ENCODE measurements around the gene LMF2.

Gene LMF2

GRCh38 chr22:50503475-50504145 is 3.9 kb downstream of the LMF2 start:
- DNase-seq (ENCODE audit: low read depth): no peak

- DNase-seq (ENCODE audit: low read depth): no peak
Observed at GRCh38 chr22:50502628-50503474, 4.7 kb downstream of the LMF2 start.

GRCh38 chr22:50502096-50502495 is 5.4 kb downstream of the LMF2 start:
- DNase-seq (ENCODE audit: low read depth): no peak

- no peak for DNase-seq (ENCODE audit: low read depth)
Observed at GRCh38 chr22:50500452-50500851, 7.0 kb downstream of the LMF2 start.

- DNase-seq (ENCODE audit: low read depth): peak; percentile 60
Observed at GRCh38 chr22:50498322-50498890, 9.1 kb downstream of the LMF2 start.

GRCh38 chr22:50497093-50497492 is 10.4 kb downstream of the LMF2 start:
- no peak for DNase-seq (ENCODE audit: low read depth)

GRCh38 chr22:50490531-50491308 is 16.8 kb downstream of the LMF2 start:
- DNase-seq (ENCODE audit: low read depth): no peak

- DNase-seq (ENCODE audit: low read depth): no peak
Observed at GRCh38 chr22:50489363-50490243, 17.9 kb downstream of the LMF2 start.

GRCh38 chr22:50488886-50489285 is 18.6 kb downstream of the LMF2 start:
- DNase-seq (ENCODE audit: low read depth): no peak

GRCh38 chr22:50488006-50488677 is 19.4 kb downstream of the LMF2 start:
- no peak for DNase-seq (ENCODE audit: low read depth)

- DNase-seq (ENCODE audit: low read depth): no peak
Observed at GRCh38 chr22:50487290-50488005, 20.1 kb downstream of the LMF2 start.

- DNase-seq (ENCODE audit: low read depth): no peak
Observed at GRCh38 chr22:50486561-50487289, 20.8 kb downstream of the LMF2 start, which contains the start of gene MIOX. TSS of gene MIOX (plus strand) at chr22:50486859. CDS start at chr22:50486898, 39 bp downstream.

GRCh38 chr22:50485221-50486131 is 22.0 kb downstream of the LMF2 start:
- DNase-seq (ENCODE audit: low read depth): no peak

- DNase-seq (ENCODE audit: low read depth): no peak
Observed at GRCh38 chr22:50483977-50484853, 23.3 kb downstream of the LMF2 start.

- DNase-seq (ENCODE audit: low read depth): no peak
Observed at GRCh38 chr22:50483556-50483955, 23.9 kb downstream of the LMF2 start.

GRCh38 chr22:50483106-50483505 is 24.4 kb downstream of the LMF2 start:
- no peak for DNase-seq (ENCODE audit: low read depth)
